K562 treated with DMSO at 1 percent for 48 hours (cell line): ENCODE measurements around the gene CCNJ. TPM values are rescaled to one million over a fixed set of nuclear protein-coding genes. Genes with fewer than 3 reads are reported as not detected.

ENCODE experiments used
- total RNA-seq: library from RNA; unstranded; fragments of 300-600 nt; gene quantifications from 2 replicates; pipeline ENCODE4 v1.2.3, GENCODE V29; 2022; ENCODE audit warnings: low replicate concordance; ENCODE audit errors: extremely low read depth

CCNJ gene, protein sequence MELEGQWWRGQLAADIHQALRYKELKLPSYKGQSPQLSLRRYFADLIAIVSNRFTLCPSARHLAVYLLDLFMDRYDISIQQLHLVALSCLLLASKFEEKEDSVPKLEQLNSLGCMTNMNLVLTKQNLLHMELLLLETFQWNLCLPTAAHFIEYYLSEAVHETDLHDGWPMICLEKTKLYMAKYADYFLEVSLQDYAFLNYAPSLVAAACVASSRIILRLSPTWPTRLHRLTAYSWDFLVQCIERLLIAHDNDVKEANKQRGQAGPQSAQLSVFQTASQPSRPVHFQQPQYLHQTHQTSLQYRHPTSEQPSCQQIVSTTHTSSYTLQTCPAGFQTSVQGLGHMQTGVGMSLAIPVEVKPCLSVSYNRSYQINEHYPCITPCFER
- not detected in 2 replicates for total RNA-seq

DNA sequence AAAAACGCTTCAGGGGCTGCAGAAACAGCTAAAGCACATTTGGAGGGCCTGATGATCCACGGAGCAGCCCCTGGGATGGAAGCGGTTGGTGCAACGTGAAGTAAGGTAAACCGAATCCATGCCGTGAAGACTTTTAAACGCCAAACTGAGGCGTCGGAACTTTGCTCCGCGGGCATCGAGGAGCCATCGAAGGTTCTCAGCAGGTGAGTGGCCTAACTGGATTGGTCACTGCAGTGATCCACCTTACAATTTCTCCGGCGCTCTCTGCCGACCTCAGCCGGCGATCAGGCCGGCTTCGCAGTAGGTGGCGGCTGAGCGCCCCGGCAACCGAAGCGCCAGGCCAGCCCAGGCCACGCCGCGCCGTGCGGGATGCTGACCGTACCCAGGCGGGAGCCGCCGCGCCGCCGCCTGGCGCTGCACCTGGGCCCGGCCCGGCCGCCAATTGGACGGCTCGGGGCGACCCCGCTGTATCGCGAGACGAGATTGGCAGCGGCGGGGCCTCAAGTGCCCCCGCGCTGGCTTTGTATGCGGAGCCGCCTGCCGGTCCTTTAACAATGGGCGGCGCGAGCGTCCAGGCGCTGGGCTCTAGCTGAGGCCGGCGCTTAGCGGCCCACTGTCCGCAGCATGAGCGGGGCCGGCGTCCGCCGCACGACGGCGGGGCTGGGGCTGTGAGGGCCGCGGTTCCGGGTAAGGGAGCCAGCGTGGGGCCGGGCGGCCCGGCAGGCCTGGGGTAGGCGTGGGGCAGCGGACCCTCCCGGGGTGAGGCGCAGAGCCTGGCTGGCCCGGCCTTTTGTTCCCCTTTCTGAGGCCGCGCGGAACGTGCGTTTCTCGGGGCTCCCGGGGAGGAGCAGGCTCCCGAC lies at the start of gene CCNJ:
CCNJ (plus strand) TSS at position 551 of the 860 bp plus-strand sequence. CDS start 811 bp downstream, outside the sequence.

Other genes with a start within 250 kb of the CCNJ start
- not detected in 2 replicates for gene CC2D2B, start 135.6 kb upstream of the CCNJ start, total RNA-seq
- gene ZNF518A, start 86.7 kb downstream of the CCNJ start, total RNA-seq = not detected in 2 replicates
- gene BLNK, start 228.0 kb downstream of the CCNJ start, total RNA-seq = not detected in 2 replicates